NK-92 treated with Interleukin-12 subunit alpha and Interleukin-12 subunit beta, amount 100 ng/mL, for 24 hours (cell line): ENCODE measurements around the gene KREMEN2.
A peak's percentile ranks its signal among the peaks of the same experiment; 100 is the strongest.
"Not testable (repeated sequence)": the region's sequence is repeated elsewhere in the genome, so short reads cannot be mapped to it uniquely, and the experiment has no call there.

ENCODE experiments used
- DNase-seq: peaks from one replicate; lab custom pipeline; 2025; lab: John Stamatoyannopoulos, UW

Gene KREMEN2

GRCh38 chr16:2963723-2964474 lies at the start of gene KREMEN2:
TSS of gene KREMEN2 (plus strand) at chr16:2964275. CDS start at chr16:2964521, 246 bp downstream.
- DNase-seq = no peak

- DNase-seq = no peak
These were observed 48.7 kb upstream of the KREMEN2 start for GRCh38 chr16:2915196-2915929.

GRCh38 chr16:2919511-2920255 lies 44.4 kb upstream of the KREMEN2 start:
- DNase-seq = no peak

- DNase-seq = no peak
These were observed 40.6 kb upstream of the KREMEN2 start for GRCh38 chr16:2923481-2923880.

GRCh38 chr16:2924901-2925755 lies 38.9 kb upstream of the KREMEN2 start:
- DNase-seq = no peak

GRCh38 chr16:2925951-2926649 lies 38.0 kb upstream of the KREMEN2 start:
- DNase-seq = no peak

GRCh38 chr16:2926650-2926999 lies 37.5 kb upstream of the KREMEN2 start:
- no peak for DNase-seq

- DNase-seq = peak; percentile 67
These were observed 36.9 kb upstream of the KREMEN2 start for GRCh38 chr16:2927010-2927646.

GRCh38 chr16:2928151-2928550 lies 35.9 kb upstream of the KREMEN2 start:
- DNase-seq = not testable (repeated sequence)

GRCh38 chr16:2928796-2929195 lies 35.3 kb upstream of the KREMEN2 start:
- DNase-seq = no peak

- no peak for DNase-seq
These were observed 34.4 kb upstream of the KREMEN2 start for GRCh38 chr16:2929693-2930092.

GRCh38 chr16:2930236-2930635 lies 33.8 kb upstream of the KREMEN2 start:
- DNase-seq = no peak

GRCh38 chr16:2931231-2931914 lies 32.7 kb upstream of the KREMEN2 start:
- DNase-seq = not testable (repeated sequence)

- DNase-seq = no peak
These were observed 30.9 kb upstream of the KREMEN2 start for GRCh38 chr16:2933136-2933535.

GRCh38 chr16:2933701-2934100 lies 30.4 kb upstream of the KREMEN2 start:
- no peak for DNase-seq

GRCh38 chr16:2934450-2934849 lies 29.6 kb upstream of the KREMEN2 start:
- no peak for DNase-seq

- no peak for DNase-seq
These were observed 27.6 kb upstream of the KREMEN2 start for GRCh38 chr16:2936436-2937011.

- no peak for DNase-seq
These were observed 26.9 kb upstream of the KREMEN2 start for GRCh38 chr16:2937170-2937569.

GRCh38 chr16:2938206-2938605 lies 25.9 kb upstream of the KREMEN2 start:
- DNase-seq = no peak

GRCh38 chr16:2939968-2940367 lies 24.1 kb upstream of the KREMEN2 start:
- DNase-seq = no peak
